Measurements from ENCODE around the gene HPX. TPM values are rescaled to one million over a fixed set of nuclear protein-coding genes. Genes with fewer than 3 reads are reported as not detected.

Gene HPX
- polyA plus RNA-seq, 2 of the 4 experiments (the other 2 are of a cell fraction), result 0.66 to 0.70 TPM

- TF ChIP-seq EP300 (IDR thresholded peaks at IDR 0.05), result no peak
- TF ChIP-seq USF2 (IDR thresholded peaks at IDR 0.05), result peak; percentile 33; the same call in 1 of the 2 replicates
- TF ChIP-seq TFCP2L1 (CRISPR knock-in tag; IDR thresholded peaks at IDR 0.05), result peak; percentile 49; the same call in 1 of the 2 replicates
- TF ChIP-seq RARB (CRISPR knock-in tag; IDR thresholded peaks at IDR 0.05), result no peak
- TF ChIP-seq PHF8 (IDR thresholded peaks at IDR 0.05; ENCODE audit: borderline replicate concordance, low read depth), result peak; percentile 83
- TF ChIP-seq SREBF2 (IDR thresholded peaks at IDR 0.05), result no peak
- TF ChIP-seq JUNB (IDR thresholded peaks at IDR 0.05), result no peak
- peak; percentile 46; the same call in 1 of the 2 replicates for TF ChIP-seq POLR2A (IDR thresholded peaks at IDR 0.05; ENCODE audit: low read length)
- no peak for TF ChIP-seq NFE2L2 (conservative IDR thresholded peaks at IDR 0.05; ENCODE audit: low read length)
- TF ChIP-seq ZNF302 (CRISPR knock-in tag; IDR thresholded peaks at IDR 0.05), result no peak
- no peak for TF ChIP-seq KDM1A (IDR thresholded peaks at IDR 0.05; ENCODE audit: low read depth)
- TF ChIP-seq CTCF (IDR thresholded peaks at IDR 0.05), result peak; percentile 45
These were observed 32.9 kb upstream of the HPX start, which contains the start of gene TRIM3 (continued) for GRCh38 chr11:6473451-6474412.

GRCh38 chr11:6472934-6473333, 32.1 kb upstream of the HPX start:
- ChIA-PET CTCF (interaction anchor here (0.6 to 4.2 kb wide), 5 partner anchors 13 to 210 kb away, joined by 3 to 22 read pairs (median 3); partner anchors contain the start of genes APBB1 and MRPL17), POLR2A (interaction anchor here (0.7 to 1.7 kb wide), 3 partner anchors 11 to 94 kb away, joined by 3 to 4 read pairs (median 3); no protein-coding TSS in a partner anchor)
- WGBS (ENCODE audit: missing lambda C conversion rate), result 50% methylated on average over 1 of the region's 1 CpG
- Histone ChIP-seq H3K4me3 (peak overlapping the region; percentile 92), H3K4me1 (peaks cover 31% of the 10 kb centered on the region), H3K9me3 (no peaks in the 10 kb centered on the region), H3K27ac (peak overlapping the region; percentile 91 to 92), H3K4me2 (peak overlapping the region; percentile 90)
- FAIRE-seq (no peak), ATAC-seq (no peak), DNase-seq (ENCODE audit: low read depth in 1 of 2, low spot score in 1 of 2) (no peak)
- TF ChIP-seq EP300 (IDR thresholded peaks at IDR 0.05), result no peak

- Histone ChIP-seq H3K27ac (no peak overlapping the region), H3K4me2 (no peak overlapping the region), H3K4me3 (no peak overlapping the region), H3K4me1 (peaks cover 12% of the 10 kb centered on the region), H3K9me3 (no peaks in the 10 kb centered on the region)
- FAIRE-seq (no peak), DNase-seq (ENCODE audit: low read depth in 1 of 2, low spot score in 1 of 2) (no peak), ATAC-seq (no peak)
- WGBS (ENCODE audit: missing lambda C conversion rate), result 79% methylated on average over 1 of the region's 1 CpG
- ChIA-PET POLR2A (no interaction called here), CTCF (interaction anchor here (1.1 to 1.6 kb wide), 2 partner anchors 15 to 31 kb away, joined by 3 to 4 read pairs; no protein-coding TSS in a partner anchor)
- no peak for TF ChIP-seq ATOH8 (CRISPR knock-in tag; IDR thresholded peaks at IDR 0.05; ENCODE audit: low read depth)
- no peak for TF ChIP-seq HOXB5 (CRISPR knock-in tag; IDR thresholded peaks at IDR 0.05)
- TF ChIP-seq RFX5 (IDR thresholded peaks at IDR 0.05), result no peak
- TF ChIP-seq HEYL (CRISPR knock-in tag; IDR thresholded peaks at IDR 0.05), result no peak
- TF ChIP-seq NPAS2 (CRISPR knock-in tag; IDR thresholded peaks at IDR 0.05; ENCODE audit: borderline replicate concordance), result no peak
- no peak for TF ChIP-seq RAD21 (conservative IDR thresholded peaks at IDR 0.05 in 1 of 2, IDR thresholded peaks at IDR 0.05 in 1 of 2)
- no peak for TF ChIP-seq SREBF2 (IDR thresholded peaks at IDR 0.05)
- TF ChIP-seq KDM1A (IDR thresholded peaks at IDR 0.05; ENCODE audit: low read depth), result no peak
- TF ChIP-seq EHF (CRISPR knock-in tag; IDR thresholded peaks at IDR 0.05), result no peak
- TF ChIP-seq E2F6 (IDR thresholded peaks at IDR 0.05; ENCODE audit: borderline replicate concordance, low read depth), result no peak
- no peak for TF ChIP-seq TP53 (CRISPR knock-in tag; IDR thresholded peaks at IDR 0.05)
- no peak for TF ChIP-seq USF2 (IDR thresholded peaks at IDR 0.05)
- no peak for TF ChIP-seq CBX8 (IDR thresholded peaks at IDR 0.05)
- no peak for TF ChIP-seq ELK1 (IDR thresholded peaks at IDR 0.05; ENCODE audit: low read depth, low read length)
These were observed 28.8 kb upstream of the HPX start for GRCh38 chr11:6469599-6469998.
